ACHN (cell line): ENCODE data around the gene PARP4.
A peak's percentile ranks its signal among the peaks of the same experiment; 100 is the strongest.
"Not testable (repeated sequence)": the region's sequence is repeated elsewhere in the genome, so short reads cannot be mapped to it uniquely, and the experiment has no call there.

ENCODE experiments used
- DNase-seq: peaks from one replicate; pipeline ENCODE4 v3.0.0-alpha.2; 2015
- in situ Hi-C: cut with HindIII; loops from 2 replicates; pipeline ENCODE4 v1.10.0; 2017; ENCODE audit warnings: low sequenced_read_pairs, low pct_ligation_motif_present, low pct_unique_long_range_greater_than_20kb

Gene PARP4

GRCh38 chr13:24388743-24389142 is 123.8 kb downstream of the PARP4 start:
- DNase-seq, in situ Hi-C loops: not testable (repeated sequence)

GRCh38 chr13:24386816-24387708 is 125.5 kb downstream of the PARP4 start:
- in situ Hi-C loops, result no loop called here
- DNase-seq, result no peak

GRCh38 chr13:24385902-24386301 is 126.7 kb downstream of the PARP4 start:
- no peak for DNase-seq
- in situ Hi-C loops, result no loop called here

GRCh38 chr13:24384946-24385345 is 127.6 kb downstream of the PARP4 start:
- DNase-seq, result not testable (repeated sequence)

GRCh38 chr13:24384091-24384490 is 128.5 kb downstream of the PARP4 start:
- in situ Hi-C loops, DNase-seq: not testable (repeated sequence)

More at GRCh38 chr13:24384946-24385345, 127.6 kb downstream of the PARP4 start:
- in situ Hi-C loops, result not testable (repeated sequence)

GRCh38 chr13:24381541-24382265 is 130.9 kb downstream of the PARP4 start:
- in situ Hi-C loops, result no loop called here
- peak; percentile 5 for DNase-seq

GRCh38 chr13:24380881-24381280 is 131.7 kb downstream of the PARP4 start:
- DNase-seq, in situ Hi-C loops: not testable (repeated sequence)

GRCh38 chr13:24380227-24380626 is 132.4 kb downstream of the PARP4 start:
- in situ Hi-C loops, DNase-seq: not testable (repeated sequence)

GRCh38 chr13:24371273-24371672 is 141.3 kb downstream of the PARP4 start:
- in situ Hi-C loops, DNase-seq: not testable (repeated sequence)
